DND-41 (cell line): ENCODE measurements around the gene ZNF609.

Experiments
- CTCF ChIP-seq: IDR thresholded peaks from 2 replicates; pipeline ENCODE4 v1.5.1; 2012; ENCODE audit warnings: borderline replicate concordance, low read length, moderate library complexity, mild to moderate bottlenecking; ENCODE audit not compliant: poor library complexity, severe bottlenecking; ENCODE audit errors: extremely low read depth
- EZH2 ChIP-seq: IDR thresholded peaks from 3 replicates; pipeline ENCODE4 v1.6.1; 2012; ENCODE audit warnings: borderline replicate concordance, low read depth, mild to moderate bottlenecking, moderate library complexity, low read length, inconsistent platforms; ENCODE audit not compliant: severe bottlenecking

GRCh38 chr15:64581408-64581761 lies 121.0 kb downstream of the ZNF609 start:
- no peak for TF ChIP-seq EZH2
- no peak for TF ChIP-seq CTCF
